HEK293 (cell line): ENCODE data around the gene VGLL4.

Experiments
- MZF1 ChIP-seq: fragments of 450-650 bp; formaldehyde crosslinking; IDR thresholded peaks from 2 replicates; pipeline ENCODE4 v1.5.1; 2017; ENCODE audit warnings: missing biosample characterization, missing genetic modification characterization, borderline replicate concordance
- ZNF302 ChIP-seq: fragments of 450-650 bp; formaldehyde crosslinking; IDR thresholded peaks from 2 replicates; pipeline ENCODE4 v1.5.1; 2016; ENCODE audit warnings: missing biosample characterization, missing genetic modification characterization, low read depth
- ZNF548 ChIP-seq: fragments of 450-650 bp; formaldehyde crosslinking; IDR thresholded peaks from 2 replicates; pipeline ENCODE4 v1.5.1; 2016; ENCODE audit warnings: missing biosample characterization, missing genetic modification characterization
- ZNF677 ChIP-seq: fragments of 450-650 bp; IDR thresholded peaks from 2 replicates; pipeline ENCODE4 v1.5.0; 2018; ENCODE audit warnings: missing biosample characterization, mild to moderate bottlenecking, missing genetic modification characterization, moderate library complexity
- ZNF791 ChIP-seq: fragments of 450-650 bp; formaldehyde crosslinking; IDR thresholded peaks from 2 replicates; pipeline ENCODE4 v1.5.1; 2016; ENCODE audit warnings: missing biosample characterization, missing genetic modification characterization
- TF ChIP-seq, protein P1 (sequence below): fragments of 450-650 bp; formaldehyde crosslinking; IDR thresholded peaks from 2 replicates; pipeline ENCODE4 v1.5.1; 2016; ENCODE audit warnings: missing biosample characterization, missing genetic modification characterization
- TF ChIP-seq, protein P2 (sequence below): fragments of 450-650 bp; formaldehyde crosslinking; IDR thresholded peaks from 2 replicates; pipeline ENCODE4 v1.5.1; 2016; ENCODE audit warnings: missing biosample characterization, missing genetic modification characterization

DNA sequence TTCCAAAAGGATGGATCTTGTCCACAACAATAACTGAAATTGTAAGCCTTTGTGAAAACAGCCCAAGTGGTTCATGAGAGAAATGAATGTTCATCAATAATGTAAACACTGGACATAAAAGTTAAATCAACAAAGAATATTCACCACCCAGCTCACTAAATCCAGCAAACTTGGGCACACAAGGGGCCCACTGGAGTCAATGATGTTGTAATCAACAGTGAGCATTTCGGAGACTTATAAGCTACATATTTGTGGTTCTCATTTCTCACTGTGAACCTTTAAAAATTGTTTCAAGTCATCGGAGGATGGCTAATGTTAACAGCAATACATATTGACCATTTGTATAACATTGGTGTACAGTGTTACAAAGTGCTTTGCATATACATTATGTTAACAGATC lies 63.1 kb downstream of the VGLL4 start:
- TF ChIP-seq ZNF791 (tag by site-specific recombination) (no peak), ZNF677 (tag by site-specific recombination) (no peak), ZNF302 (tag by site-specific recombination) (no peak), MZF1 (no peak), ZNF548 (no peak)
- TF ChIP-seq, protein P1, sequence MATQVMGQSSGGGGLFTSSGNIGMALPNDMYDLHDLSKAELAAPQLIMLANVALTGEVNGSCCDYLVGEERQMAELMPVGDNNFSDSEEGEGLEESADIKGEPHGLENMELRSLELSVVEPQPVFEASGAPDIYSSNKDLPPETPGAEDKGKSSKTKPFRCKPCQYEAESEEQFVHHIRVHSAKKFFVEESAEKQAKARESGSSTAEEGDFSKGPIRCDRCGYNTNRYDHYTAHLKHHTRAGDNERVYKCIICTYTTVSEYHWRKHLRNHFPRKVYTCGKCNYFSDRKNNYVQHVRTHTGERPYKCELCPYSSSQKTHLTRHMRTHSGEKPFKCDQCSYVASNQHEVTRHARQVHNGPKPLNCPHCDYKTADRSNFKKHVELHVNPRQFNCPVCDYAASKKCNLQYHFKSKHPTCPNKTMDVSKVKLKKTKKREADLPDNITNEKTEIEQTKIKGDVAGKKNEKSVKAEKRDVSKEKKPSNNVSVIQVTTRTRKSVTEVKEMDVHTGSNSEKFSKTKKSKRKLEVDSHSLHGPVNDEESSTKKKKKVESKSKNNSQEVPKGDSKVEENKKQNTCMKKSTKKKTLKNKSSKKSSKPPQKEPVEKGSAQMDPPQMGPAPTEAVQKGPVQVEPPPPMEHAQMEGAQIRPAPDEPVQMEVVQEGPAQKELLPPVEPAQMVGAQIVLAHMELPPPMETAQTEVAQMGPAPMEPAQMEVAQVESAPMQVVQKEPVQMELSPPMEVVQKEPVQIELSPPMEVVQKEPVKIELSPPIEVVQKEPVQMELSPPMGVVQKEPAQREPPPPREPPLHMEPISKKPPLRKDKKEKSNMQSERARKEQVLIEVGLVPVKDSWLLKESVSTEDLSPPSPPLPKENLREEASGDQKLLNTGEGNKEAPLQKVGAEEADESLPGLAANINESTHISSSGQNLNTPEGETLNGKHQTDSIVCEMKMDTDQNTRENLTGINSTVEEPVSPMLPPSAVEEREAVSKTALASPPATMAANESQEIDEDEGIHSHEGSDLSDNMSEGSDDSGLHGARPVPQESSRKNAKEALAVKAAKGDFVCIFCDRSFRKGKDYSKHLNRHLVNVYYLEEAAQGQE (tag by site-specific recombination), result no peak
- TF ChIP-seq, protein P2, sequence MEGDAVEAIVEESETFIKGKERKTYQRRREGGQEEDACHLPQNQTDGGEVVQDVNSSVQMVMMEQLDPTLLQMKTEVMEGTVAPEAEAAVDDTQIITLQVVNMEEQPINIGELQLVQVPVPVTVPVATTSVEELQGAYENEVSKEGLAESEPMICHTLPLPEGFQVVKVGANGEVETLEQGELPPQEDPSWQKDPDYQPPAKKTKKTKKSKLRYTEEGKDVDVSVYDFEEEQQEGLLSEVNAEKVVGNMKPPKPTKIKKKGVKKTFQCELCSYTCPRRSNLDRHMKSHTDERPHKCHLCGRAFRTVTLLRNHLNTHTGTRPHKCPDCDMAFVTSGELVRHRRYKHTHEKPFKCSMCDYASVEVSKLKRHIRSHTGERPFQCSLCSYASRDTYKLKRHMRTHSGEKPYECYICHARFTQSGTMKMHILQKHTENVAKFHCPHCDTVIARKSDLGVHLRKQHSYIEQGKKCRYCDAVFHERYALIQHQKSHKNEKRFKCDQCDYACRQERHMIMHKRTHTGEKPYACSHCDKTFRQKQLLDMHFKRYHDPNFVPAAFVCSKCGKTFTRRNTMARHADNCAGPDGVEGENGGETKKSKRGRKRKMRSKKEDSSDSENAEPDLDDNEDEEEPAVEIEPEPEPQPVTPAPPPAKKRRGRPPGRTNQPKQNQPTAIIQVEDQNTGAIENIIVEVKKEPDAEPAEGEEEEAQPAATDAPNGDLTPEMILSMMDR, result no peak
